Measurements from ENCODE around the gene TMEM179B.
A peak's percentile ranks its signal among the peaks of the same experiment; 100 is the strongest.

Gene TMEM179B

GRCh38 chr11:62804310-62805075, 17.3 kb downstream of the TMEM179B start:
- Histone ChIP-seq H3F3A (ENCODE audit: control insufficient read depth, insufficient read depth) (no peaks in the 10 kb centered on the region), H3K4me2 (ENCODE audit: low read length) (peak overlapping the region; percentile 85), H3K79me2 (ENCODE audit: control insufficient read depth, low read length) (peaks cover 43% of the 10 kb centered on the region), H3K27me3 (ENCODE audit: control insufficient read depth, low read length) (no peaks in the 10 kb centered on the region), H3K27ac (ENCODE audit: low read depth, low read length) (peak overlapping the region; percentile 37; the same call in 1 of the 2 replicates), H3K9me3 (ENCODE audit: control insufficient read depth, insufficient read depth, low read length) (no peaks in the 10 kb centered on the region), H4K20me1 (ENCODE audit: control insufficient read depth, insufficient read depth, low read depth, low read length) (peaks cover 9% of the 10 kb centered on the region), H3K36me3 (ENCODE audit: control insufficient read depth, low read length) (peaks cover 53% of the 10 kb centered on the region), H3K4me1 (ENCODE audit: control insufficient read depth, low read length) (peaks cover 27% of the 10 kb centered on the region), H3K4me3 (ENCODE audit: low read length) (peak overlapping the region; percentile 80), H3K9me2 (replicated peaks; ENCODE audit: control insufficient read depth, low read length) (no peaks in the 10 kb centered on the region)
- no peak for TF ChIP-seq CTCF (IDR thresholded peaks at IDR 0.05; ENCODE audit: low read depth, low read length, poor library complexity, severe bottlenecking)

- TF ChIP-seq CTCF (IDR thresholded peaks at IDR 0.05; ENCODE audit: low read depth, low read length, poor library complexity, severe bottlenecking) (no peak), EZH2phosphoT487 (IDR thresholded peaks at IDR 0.05; ENCODE audit: borderline replicate concordance, low read length) (no peak)
- Histone ChIP-seq H3K4me3 (ENCODE audit: low read length) (peak within 1 kb of the TSS; percentile 80), H3F3A (ENCODE audit: control insufficient read depth, insufficient read depth) (no peaks in the 10 kb centered on the region), H3K27me3 (ENCODE audit: control insufficient read depth, low read length) (no peaks in the 10 kb centered on the region), H3K27ac (ENCODE audit: low read depth, low read length) (peak within 1 kb of the TSS; percentile 62), H3K79me2 (ENCODE audit: control insufficient read depth, low read length) (peaks cover 43% of the 10 kb centered on the region), H3K9me3 (ENCODE audit: control insufficient read depth, insufficient read depth, low read length) (no peaks in the 10 kb centered on the region), H3K4me1 (ENCODE audit: control insufficient read depth, low read length) (peaks cover 27% of the 10 kb centered on the region), H3K36me3 (ENCODE audit: control insufficient read depth, low read length) (peaks cover 45% of the 10 kb centered on the region), H3K4me2 (ENCODE audit: low read length) (peak within 1 kb of the TSS; percentile 85), H3K9me2 (replicated peaks; ENCODE audit: control insufficient read depth, low read length) (no peaks in the 10 kb centered on the region), H4K20me1 (ENCODE audit: control insufficient read depth, insufficient read depth, low read depth, low read length) (peaks cover 9% of the 10 kb centered on the region)
Measured at GRCh38 chr11:62805076-62805892, 18.1 kb downstream of the TMEM179B start, which contains the start of gene NXF1. TSS of gene NXF1 (minus strand) at chr11:62805440. CDS start at chr11:62805356, 84 bp downstream.

- Histone ChIP-seq H3K9me3 (ENCODE audit: control insufficient read depth, insufficient read depth, low read length) (no peaks in the 10 kb centered on the region), H3F3A (ENCODE audit: control insufficient read depth, insufficient read depth) (peaks cover 4% of the 10 kb centered on the region; the same call in 1 of the 2 replicates)
Measured at GRCh38 chr11:62805961-62806441, 18.8 kb downstream of the TMEM179B start.

More at GRCh38 chr11:62805961-62806441, 18.8 kb downstream of the TMEM179B start:
- H3K27ac ChIP-seq (ENCODE audit: low read depth, low read length) = peak overlapping the region; percentile 62
- no peaks in the 10 kb centered on the region for H3K9me2 ChIP-seq (replicated peaks; ENCODE audit: control insufficient read depth, low read length)
- H4K20me1 ChIP-seq (ENCODE audit: control insufficient read depth, insufficient read depth, low read depth, low read length) = peaks cover 9% of the 10 kb centered on the region
- peak overlapping the region; percentile 80 for H3K4me3 ChIP-seq (ENCODE audit: low read length)
- TF ChIP-seq EZH2phosphoT487 (IDR thresholded peaks at IDR 0.05; ENCODE audit: borderline replicate concordance, low read length) = no peak
- no peak for TF ChIP-seq CTCF (IDR thresholded peaks at IDR 0.05; ENCODE audit: low read depth, low read length, poor library complexity, severe bottlenecking)
- H3K36me3 ChIP-seq (ENCODE audit: control insufficient read depth, low read length) = peaks cover 40% of the 10 kb centered on the region
- H3K4me2 ChIP-seq (ENCODE audit: low read length) = peak overlapping the region; percentile 85
- H3K79me2 ChIP-seq (ENCODE audit: control insufficient read depth, low read length) = peaks cover 43% of the 10 kb centered on the region
- peaks cover 27% of the 10 kb centered on the region for H3K4me1 ChIP-seq (ENCODE audit: control insufficient read depth, low read length)
- H3K27me3 ChIP-seq (ENCODE audit: control insufficient read depth, low read length) = no peaks in the 10 kb centered on the region

Data from DOHH2 (cell line).